ENCODE results near the gene TBCA. TPM values are rescaled to one million over a fixed set of nuclear protein-coding genes. Genes with fewer than 3 reads are reported as not detected.

TBCA gene
- total and polyA plus RNA-seq, 9 of the 15 experiments (the other 6 are each of a cell fraction or from before 2014, with no cell fraction given) = 164 to 661 (median 334) TPM

GRCh38 chr5:77778398-77778797 lies 2.3 kb upstream of the TBCA start (continued):
- TF ChIP-seq ZNF395 (CRISPR knock-in tag; IDR thresholded peaks at IDR 0.05) (peak; percentile 81), HMGN3 (IDR thresholded peaks at IDR 0.05; ENCODE audit: borderline replicate concordance, extremely low read depth, insufficient read length, low read depth, low read length) (no peak), SMAD1 (IDR thresholded peaks at IDR 0.05; ENCODE audit: low read depth, low read length, partially characterized antibody) (no peak), ZNF655 (CRISPR knock-in tag; IDR thresholded peaks at IDR 0.05) (no peak), ZNF311 (CRISPR knock-in tag; IDR thresholded peaks at IDR 0.05) (0 out of 2 replicates have a peak, but pooled peaks have one; percentile 69), SNRNP70 (optimal IDR thresholded peaks at IDR 0.05; ENCODE audit: low read depth, low read length) (no peak), ZBTB49 (CRISPR knock-in tag; IDR thresholded peaks at IDR 0.05; ENCODE audit: borderline replicate concordance) (no peak), CEBPG (CRISPR knock-in tag; IDR thresholded peaks at IDR 0.05) (no peak), CEBPG (tag; conservative IDR thresholded peaks at IDR 0.05 in 1 of 2, IDR thresholded peaks at IDR 0.05 in 1 of 2) (no peak), NFE2 (IDR thresholded peaks at IDR 0.05; ENCODE audit: low read depth) (no peak)
